HuH-7.5 (cell line): ENCODE measurements around the gene TTLL12.
"Not testable (repeated sequence)": the region's sequence is repeated elsewhere in the genome, so short reads cannot be mapped to it uniquely, and the experiment has no call there.

Experiments
- DNase-seq: peaks from one replicate; pipeline ENCODE4 v3.0.0; 2011; ENCODE audit warnings: low spot score

The TTLL12 gene

DNA sequence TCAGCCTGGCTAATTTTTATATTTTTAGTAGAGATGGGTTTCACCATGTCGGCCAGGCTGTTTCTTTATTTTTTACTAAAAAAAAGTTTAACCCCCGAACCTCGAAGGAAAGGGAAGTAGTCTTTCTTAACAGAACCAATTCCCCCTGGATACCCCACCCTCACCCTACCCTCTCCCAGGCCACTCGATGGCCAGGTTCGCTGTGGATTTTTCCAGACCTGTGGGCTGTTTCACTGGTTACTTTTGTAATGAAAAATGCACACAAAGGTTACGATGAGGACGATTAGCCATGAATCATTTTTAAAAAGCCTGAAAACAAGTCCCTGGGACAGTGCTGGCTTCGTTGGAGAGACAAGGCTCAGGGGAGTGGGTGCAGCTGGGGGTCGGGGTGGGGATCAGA is 33.0 kb downstream of the TTLL12 start:
- DNase-seq, result no peak

DNA sequence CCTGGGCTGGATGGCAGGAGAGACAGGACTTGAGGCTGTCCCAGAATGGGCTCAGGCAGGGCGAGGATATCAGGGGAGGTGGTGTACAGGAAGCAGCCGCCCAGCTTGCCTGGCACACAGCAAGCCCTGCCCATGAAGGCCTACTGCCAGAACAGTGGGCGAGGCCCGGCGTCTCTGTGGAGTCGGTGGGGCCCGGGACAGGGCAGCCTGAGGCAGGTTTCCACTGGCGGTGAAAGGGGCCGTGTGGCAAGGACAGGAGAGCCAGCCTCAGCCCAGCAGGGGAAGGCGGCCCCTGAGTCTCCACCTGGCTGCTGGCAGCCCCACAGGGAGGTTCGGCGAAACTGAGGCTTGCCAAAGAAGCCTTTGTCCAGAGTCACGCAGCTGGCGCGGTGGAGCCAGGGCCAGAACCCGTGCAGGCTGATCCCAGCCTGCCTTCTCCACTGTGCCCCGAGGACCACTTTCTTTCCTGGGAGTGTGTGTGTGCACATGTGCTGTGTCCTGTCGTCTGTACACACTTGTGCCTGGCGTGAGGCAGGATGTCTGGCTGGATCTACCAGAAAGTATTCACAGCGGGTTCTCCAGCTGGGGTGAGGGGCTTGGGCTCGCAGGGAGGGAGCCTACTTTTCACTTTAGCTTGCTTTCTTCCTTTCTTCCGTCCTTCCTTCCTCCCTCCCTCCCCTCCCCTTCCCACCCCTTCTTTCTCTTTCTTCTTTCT is 34.4 kb downstream of the TTLL12 start:
- DNase-seq, result no peak

DNA sequence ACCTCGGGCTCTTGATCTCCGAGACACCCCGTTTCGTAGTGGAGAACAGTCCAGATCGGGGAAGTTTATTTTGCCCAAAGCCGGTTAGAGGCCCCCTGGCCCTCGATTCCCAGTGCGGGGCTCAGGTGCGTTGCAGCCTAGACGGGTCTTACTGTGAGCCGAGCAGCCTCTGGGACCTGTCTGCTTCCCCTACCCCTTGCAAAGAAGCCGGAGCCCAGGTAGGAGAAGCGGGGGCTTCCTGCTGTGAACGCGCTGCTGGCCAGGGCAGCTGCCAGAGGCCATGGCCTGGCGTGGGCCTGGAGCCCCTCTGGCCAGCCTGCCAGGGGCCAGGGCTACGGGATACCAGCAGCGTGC is 35.0 kb downstream of the TTLL12 start:
- no peak for DNase-seq

DNA sequence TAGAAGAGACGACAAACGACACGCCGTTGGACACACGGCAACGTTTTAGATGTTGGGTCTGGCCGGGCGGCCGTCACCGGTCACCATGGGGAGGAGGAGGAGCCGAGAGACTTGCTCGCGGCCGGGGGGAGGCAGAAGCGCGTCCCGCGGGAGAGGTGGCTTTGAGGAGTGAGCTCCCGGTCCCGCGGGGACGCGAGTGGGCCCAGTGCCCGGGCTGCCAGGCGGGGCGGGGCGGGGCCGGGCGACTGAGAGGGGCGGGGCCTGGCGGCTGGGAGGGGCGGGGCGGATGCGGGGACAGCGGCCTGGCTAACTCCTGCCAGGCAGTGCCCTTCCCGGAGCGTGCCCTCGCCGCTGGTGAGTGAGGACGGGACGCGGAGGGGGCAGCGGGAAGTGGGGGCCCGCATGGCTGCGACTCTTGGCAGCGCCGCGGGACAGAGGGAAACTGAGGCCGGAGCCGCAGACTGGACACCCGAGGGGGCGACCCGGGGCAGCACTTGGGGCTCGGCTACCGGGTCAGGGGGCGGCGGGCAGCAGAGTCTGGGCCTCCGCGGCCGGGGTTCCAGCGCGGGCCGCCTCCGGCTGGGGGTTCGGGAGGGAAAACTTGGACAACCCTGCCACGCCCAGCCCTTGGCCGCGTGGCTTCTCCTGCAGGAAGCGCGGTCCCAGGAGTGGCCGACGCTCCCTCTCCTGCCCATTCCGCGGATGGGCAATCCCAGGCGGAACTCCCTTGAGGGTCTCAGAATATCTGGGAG is 35.5 kb downstream of the TTLL12 start, which contains the start of gene TSPO:
TSS of gene TSPO (plus strand) at position 309 of the 752 bp plus-strand sequence. CDS start 7,680 bp downstream, outside the sequence.
- DNase-seq, result peak; percentile 52

DNA sequence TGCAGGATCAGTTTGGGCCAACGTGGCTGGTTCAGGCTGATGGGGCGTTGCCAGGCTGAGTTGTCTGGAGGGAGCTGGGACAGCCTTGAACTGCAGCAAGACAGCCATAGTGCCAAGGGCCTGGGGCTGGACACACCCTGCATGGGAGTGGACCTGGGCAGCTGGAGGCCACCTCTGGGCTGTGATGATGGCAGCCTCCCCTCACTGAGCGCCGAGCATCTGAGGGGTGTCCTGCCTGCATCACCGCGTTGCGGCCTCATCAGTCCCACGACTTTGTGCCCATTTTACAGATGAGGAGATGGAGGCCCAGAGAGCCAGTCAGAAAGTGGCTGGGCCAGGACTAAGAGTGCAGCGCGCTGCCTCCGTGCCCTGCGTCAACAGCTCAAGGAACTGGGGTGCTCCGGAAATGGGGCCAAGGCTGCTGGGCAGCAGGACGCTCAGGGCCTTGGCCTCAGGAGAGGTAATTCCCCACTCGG is 36.2 kb downstream of the TTLL12 start:
- no peak for DNase-seq

DNA sequence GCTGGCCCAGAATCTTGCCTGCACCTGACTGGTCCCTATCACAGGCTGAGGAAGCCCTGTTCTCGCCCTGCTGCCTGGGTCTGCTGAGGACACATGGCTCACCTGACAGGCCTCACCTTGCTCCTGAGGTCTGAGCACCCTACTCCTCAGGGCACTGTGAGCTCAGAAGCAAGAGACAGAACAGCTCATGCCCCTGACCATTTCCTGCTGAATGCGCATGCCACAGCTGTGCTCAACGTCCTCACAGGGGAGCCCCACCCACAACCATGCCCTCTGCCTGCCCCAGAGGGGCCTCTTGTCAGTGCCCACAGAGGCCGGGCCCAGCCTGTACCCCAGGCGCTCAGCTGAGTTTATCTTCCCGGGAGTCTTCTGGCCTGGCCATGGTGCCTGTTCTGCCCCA is 38.4 kb downstream of the TTLL12 start:
- DNase-seq, result no peak

DNA sequence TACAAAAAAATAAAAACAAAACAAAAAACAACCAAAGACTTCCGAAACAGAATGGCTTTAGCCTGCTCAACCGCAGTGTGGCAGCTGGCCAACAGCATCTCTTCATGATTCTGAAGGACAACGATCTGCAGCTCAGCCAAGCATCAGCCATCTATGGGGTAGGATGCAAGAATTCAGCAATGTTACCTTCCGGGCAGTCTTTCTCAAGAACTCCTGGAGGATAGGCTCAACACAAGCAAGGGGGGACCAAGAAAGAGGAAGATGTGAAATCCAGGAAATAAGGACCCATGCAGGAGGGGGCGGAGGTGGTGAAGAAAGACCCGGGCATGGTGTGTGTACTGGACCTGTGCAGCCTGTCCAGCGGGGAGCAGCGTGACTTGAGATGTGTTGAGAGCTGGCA is 39.1 kb downstream of the TTLL12 start:
- no peak for DNase-seq

DNA sequence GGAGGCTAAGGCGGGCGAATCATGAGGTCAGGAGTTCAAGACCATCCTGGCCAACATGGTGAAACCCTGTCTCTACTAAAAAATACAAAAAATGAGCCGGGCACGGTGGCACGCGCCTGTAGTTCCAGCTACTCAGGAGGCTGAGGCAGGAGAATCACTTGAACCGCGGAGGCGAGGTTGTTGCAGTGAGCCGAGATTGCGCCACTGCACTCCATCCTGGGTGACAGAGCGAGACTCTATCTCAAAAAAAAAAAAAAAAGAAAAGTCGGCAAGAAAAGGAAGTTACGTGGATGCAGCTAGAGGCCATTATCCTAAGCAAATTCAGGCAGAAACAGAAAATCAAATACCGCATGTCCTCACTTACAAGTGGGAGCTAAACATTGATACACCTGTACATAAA is 40.6 kb downstream of the TTLL12 start:
- DNase-seq, result not testable (repeated sequence)

DNA sequence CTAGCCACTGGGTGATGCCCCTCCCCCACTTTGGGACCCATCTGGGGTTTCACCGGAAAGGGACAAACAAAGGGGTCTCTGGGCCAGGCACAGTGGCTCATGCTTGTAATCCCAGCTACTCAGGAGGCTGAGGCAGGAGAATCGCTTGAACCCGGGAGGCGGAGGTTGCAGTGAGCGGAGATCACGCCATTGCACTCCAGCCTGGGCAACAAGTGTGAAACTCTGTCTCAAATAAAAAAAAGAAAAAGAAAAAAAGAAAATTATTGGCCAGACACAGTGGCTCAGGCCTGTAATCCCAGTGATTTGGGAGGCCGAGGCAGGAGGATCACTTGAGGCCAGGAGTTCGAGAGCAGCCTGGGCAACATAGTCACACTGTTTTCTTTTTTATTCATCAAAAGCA is 41.6 kb downstream of the TTLL12 start:
- not testable (repeated sequence) for DNase-seq

DNA sequence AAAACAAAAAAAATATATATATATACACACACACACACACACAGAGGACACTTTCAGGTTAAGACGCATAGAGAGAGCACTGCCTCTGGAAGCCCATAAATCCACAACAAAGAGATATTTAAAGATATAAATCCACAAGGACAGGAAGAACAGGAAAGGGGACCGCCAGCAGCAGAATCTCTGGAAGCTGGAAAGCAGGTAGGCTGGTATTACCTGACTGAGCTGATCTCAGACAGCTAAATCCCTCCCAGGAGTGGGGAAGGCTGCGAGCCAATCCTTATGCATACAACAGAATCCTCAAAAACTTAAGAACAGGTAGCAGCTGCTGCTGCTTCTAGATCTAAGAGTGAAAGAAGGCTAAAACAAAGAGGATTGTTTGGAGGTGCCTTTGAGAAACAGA is 42.0 kb downstream of the TTLL12 start:
- DNase-seq, result no peak

DNA sequence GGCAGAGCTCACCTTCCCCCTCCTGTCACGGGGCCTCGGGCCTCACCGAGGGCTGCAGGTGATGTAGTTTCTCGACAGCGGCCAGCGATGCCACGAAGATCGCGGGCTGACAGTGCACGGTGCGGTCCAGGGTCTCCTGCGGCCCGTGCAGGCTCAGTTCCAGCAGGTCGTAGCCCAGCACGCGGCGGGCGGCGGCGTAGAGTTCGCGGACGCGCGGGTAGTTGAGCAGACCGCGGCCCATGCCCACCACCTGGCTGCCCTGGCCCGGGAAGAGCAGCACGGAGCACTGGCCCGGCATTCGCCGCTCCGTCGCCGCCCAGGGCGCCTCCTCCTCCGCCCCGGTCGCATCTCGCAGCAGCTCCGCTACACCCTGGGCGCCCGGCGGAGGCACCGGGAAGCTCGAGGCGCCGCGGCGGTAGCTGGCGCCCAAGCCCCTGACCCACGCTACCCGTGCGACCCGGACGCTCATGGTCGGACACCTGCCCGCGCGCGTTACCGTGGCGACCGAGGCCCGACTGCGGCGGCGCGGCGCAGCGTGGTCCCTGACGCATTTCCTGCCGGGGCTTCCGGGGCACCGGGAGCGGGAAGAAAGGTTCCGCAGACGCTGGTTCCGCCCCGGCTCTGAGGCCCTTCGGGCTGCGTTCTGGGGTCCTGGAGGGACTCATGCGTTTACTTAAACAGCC is 43.9 kb downstream of the TTLL12 start, which contains the start of gene MCAT:
TSS of gene MCAT (minus strand) at position 519 of the 683 bp plus-strand sequence. CDS start at position 469, 50 bp downstream.
- DNase-seq, result peak; percentile 88

DNA sequence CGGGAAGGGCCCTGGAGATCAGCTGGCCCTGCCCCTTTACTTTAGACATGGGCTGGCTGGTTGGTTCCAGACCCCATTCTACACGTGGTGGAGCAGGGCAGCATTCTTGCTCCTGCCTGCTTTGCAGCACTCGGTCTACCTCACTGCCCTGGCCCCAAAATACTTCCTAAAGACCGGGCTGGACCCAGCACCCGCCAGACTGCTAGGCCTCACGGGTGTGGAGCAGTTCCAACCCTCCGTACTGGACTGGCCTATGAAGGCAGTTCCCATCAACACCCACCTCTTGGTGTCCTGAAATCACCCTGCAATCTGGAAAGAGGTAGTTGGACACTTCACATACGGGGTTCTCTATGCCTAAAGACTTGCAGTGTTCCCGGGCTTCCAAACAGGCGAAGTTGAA is 50.1 kb downstream of the TTLL12 start:
- DNase-seq, result no peak

DNA sequence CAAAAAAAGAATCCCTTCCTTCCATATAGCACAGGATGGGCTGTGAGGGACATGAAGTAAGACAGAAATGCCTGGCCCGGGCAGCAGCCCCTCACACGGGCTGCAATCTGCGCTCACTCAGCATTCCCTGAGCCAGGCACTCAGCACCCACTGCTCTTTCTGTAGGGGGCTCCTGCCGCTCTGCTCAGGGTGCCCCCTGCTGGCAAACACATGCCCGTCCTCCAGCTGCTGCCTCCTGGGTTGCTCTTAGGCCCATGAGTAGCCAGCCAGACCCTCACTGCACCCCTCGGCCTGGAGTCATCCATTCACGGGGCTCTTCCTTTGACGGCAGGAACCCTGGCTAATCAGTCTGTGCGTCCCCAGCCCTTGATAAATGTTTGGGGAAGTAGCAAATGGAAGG is 50.7 kb downstream of the TTLL12 start:
- peak; percentile 74 for DNase-seq

DNA sequence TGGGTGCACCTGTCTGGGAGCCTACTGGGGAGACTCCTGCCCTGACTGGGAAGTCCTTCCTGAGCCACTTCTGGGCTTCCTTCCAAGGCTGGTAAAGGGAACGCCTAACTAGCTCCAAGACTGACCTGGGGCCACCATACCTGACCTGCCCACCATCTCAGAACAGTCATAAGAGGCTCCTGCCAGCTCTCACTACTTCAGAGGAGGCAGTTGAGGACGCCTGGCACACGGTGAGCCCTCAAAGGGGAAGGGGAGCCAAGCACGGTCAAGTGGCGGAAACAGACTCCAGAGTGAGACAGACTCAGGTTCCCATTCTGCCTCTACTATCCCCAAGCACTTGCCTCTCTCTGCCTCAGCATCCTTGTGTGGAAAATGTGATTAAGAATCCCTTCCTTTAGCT is 51.4 kb downstream of the TTLL12 start:
- DNase-seq, result no peak

DNA sequence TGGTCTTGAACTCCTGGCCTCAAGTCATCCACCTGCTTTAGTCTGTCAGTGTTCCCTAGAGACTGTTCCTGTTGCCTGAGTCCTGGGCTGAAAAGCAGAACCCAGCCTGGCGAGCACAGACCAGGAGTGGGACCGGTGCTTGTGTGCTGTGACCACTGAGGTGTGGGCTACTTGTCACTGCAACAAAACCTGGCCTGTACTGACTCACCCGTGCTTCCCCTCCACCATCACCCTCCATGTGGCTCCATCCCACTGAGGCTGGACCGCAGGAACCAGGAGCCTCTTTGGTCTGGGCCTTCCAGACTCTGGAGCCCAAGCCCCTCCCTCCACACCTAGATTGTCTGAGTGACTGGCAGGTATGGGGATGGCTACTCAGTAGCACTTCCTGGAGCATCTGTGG is 52.4 kb downstream of the TTLL12 start:
- no peak for DNase-seq

DNA sequence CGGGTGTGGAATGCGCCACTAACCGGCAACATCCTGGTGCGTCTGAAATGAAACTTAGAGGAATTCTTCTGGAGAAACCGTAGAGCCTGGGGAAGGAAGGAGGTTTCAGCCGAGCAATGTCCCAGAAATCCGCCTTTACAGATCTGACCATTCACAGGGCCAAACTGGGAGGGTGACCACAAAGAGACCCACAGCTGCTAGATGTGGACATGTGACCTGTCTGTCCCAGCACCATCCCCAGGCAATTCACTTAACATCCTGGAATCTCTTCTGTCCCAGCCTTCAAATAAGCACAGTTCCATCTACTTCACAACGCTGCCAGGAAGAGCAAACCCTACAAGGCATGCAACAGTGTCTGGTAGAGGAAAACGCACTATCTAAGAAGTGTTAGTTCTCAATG is 53.5 kb downstream of the TTLL12 start:
- DNase-seq, result no peak

DNA sequence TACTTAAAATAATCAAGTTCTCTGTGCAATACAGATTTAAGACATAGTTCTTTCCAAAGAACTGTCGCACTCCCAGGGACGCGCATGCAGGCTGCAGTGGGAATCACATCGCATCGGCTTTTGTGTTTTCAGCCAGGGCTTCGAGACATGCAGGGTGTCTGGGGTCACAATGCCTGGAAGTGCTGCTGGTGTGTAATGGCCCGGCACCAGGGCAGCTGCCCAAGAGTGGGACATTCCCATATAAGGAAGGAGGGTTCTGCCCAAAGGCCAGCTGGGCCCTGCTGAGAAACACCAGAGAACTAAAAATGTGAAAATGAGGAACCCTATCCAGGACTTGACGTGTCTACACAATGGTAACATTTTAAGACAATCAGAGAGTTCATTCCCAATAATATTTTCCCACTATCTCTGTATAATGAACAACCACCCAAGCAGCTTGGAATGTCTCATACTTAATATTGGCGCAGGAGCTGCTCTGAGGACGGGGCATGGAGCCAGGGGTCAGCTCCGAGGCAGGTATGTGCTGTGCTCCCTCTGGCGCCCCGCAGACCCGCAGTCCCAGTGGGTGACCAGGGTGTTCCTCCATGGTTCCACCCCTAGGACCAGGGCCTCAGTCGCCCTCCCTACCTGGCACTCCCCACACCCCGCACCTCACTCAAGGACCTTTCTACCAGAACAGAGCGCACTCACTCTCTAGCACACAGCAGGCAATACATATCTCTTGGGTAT is 55.0 kb downstream of the TTLL12 start:
- DNase-seq, result no peak

DNA sequence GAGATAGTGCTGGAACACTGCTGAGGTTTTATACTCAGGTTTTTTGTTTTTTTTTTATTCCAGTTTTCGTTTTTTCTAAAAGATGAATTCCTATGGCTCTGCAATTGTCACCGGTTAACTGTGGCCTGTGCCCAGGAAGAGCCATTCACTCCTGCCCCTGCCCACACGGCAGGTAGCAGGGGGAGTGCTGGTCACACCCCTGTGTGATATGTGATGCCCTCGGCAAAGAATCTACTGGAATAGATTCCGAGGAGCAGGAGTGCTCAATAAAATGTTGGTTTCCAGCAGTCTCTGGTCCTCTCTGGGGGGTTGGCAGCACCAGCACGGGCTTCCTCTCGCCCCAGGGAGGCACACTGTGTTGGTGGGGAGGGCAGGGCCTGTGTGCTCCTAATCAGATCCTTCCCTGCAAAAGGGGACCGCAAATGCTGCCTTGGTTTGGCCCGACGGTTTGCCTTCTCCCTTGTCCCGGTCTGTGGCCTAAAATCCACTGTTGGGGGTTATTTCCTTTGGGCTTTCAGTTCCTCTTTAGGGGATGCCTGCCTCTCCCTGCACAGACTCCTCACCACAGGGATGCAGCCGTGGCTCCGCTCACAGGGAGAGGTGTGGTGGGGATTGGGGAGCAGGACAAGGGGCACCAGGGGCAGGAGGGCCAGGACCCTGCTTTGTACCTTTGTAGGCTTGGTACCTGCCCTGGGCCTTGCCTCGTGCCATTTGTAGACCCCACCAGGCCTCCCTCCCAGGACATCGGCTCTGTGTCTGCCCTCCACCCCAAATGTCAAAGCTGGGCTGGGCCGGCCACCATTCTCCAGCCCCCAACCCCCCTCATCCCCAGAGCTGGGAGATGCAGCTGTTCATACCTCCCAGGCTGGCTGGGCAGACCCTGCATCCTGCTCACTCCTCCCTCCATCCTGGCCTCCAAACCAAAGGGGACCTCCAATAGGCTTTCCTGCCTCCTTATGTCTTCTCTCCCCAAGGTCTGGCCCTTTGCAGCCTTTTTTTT is 57.2 kb downstream of the TTLL12 start:
- DNase-seq, result no peak

DNA sequence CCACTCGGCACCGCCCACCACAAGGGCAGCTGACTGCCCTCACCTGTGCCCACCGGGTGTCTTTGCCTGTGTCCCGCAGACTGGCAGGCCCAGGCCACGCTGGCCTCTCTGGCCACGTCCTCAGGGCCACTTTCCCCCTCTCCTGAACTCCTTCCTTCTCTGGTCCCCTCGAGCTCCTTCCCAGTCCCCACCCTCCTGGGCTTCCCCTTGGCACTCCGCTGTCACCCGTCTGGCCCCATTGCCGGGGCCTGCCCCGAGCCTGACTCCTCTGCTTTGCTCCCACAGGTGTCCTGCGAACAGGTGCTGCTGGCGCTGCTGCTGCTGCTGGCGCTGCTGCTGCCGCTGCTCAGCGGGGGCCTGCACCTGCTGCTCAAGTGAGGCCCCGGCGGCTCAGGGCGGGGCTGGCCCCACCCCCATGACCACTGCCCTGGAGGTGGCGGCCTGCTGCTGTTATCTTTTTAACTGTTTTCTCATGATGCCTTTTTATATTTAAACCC is 58.0 kb downstream of the TTLL12 start:
- DNase-seq, result no peak

DNA sequence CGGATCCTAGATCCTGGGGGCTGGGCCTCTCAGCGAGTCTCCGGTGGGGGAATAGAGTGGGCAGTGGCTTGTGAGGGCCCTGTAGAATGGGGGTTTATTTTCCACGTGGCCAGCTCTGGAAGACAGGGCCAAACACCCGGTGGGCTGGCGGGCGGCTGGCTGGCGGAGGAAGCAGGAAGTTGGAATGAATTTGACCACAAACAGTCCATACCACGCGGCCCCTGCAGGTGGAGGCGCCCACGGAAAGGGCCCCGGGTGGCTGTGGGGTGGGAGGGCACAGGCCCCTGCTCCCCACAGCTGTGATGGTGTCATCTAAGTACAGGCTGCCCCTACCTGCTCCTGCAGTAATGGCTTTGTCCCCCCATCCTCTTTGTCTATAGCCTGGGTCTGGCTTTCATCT is 58.8 kb downstream of the TTLL12 start:
- no peak for DNase-seq
